GM12864 (cell line): ENCODE results near the gene NOS1AP.

Experiments
- DNase-seq: peaks from one replicate; pipeline ENCODE4 v3.0.0-alpha.2; 2011; ENCODE audit warnings: low read depth
- H3K4me3 ChIP-seq: 2 replicates; pipeline ENCODE4 v1.5.1; 2011; ENCODE audit warnings: mild to moderate bottlenecking, low read depth, low read length, control low read depth
- TF ChIP-seq, protein P1 (sequence below): IDR thresholded peaks from 2 replicates; pipeline ENCODE4 v1.5.1; 2011; ENCODE audit warnings: low read depth, mild to moderate bottlenecking, moderate library complexity, low read length, control low read depth, inconsistent platforms; ENCODE audit errors: missing control alignments

The NOS1AP gene

DNA sequence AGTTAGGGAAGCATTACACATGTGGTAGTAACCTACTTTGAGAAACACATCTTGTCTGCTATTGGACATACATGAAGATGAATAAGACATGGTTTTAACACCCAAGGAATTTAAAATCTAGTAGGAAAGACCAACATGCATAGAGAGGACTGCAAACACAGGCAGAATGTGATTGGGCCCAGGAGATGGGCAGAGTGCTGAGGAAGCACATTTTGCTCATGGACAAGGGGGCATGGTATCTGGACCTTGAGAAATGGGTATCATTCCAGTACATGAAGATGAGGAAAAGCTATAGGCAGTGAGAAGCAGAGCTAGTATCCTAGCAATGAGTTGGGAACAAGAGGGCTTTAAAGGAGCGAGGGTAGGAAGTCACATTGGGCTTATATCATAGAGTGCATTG lies 164.4 kb downstream of the NOS1AP start:
- DNase-seq, result no peak
- TF ChIP-seq, protein P1, sequence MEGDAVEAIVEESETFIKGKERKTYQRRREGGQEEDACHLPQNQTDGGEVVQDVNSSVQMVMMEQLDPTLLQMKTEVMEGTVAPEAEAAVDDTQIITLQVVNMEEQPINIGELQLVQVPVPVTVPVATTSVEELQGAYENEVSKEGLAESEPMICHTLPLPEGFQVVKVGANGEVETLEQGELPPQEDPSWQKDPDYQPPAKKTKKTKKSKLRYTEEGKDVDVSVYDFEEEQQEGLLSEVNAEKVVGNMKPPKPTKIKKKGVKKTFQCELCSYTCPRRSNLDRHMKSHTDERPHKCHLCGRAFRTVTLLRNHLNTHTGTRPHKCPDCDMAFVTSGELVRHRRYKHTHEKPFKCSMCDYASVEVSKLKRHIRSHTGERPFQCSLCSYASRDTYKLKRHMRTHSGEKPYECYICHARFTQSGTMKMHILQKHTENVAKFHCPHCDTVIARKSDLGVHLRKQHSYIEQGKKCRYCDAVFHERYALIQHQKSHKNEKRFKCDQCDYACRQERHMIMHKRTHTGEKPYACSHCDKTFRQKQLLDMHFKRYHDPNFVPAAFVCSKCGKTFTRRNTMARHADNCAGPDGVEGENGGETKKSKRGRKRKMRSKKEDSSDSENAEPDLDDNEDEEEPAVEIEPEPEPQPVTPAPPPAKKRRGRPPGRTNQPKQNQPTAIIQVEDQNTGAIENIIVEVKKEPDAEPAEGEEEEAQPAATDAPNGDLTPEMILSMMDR, result no peak
- H3K4me3 ChIP-seq, result no peak overlapping the region

DNA sequence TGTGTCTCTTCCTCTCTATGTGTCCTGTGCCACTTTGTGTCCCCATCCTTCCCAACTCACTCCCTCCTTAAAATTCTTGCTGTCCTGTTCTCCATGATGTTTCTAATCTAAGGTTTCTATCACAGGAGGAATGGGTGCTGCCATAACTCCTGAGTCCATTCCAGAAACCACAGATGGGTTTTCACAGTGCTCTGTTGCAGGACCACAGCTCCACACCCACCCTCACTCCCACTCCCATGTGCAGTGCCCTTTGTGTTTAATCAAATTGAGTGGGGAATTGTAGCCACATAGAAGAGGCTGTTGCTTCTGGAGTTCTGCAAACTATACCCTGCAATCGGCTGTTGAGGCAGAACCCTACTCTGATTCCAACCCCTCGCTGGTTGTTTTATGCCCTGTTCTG lies 165.1 kb downstream of the NOS1AP start:
- no peak for DNase-seq
- H3K4me3 ChIP-seq, result no peak overlapping the region
- TF ChIP-seq, protein P1, result no peak

GRCh38 chr1:162235241-162235800 lies 165.8 kb downstream of the NOS1AP start:
- no peak overlapping the region for H3K4me3 ChIP-seq
- DNase-seq, result no peak
- TF ChIP-seq, protein P1, result no peak

- H3K4me3 ChIP-seq, result no peak overlapping the region
- no peak for DNase-seq
- TF ChIP-seq, protein P1, result no peak
These were observed 166.7 kb downstream of the NOS1AP start for GRCh38 chr1:162236201-162236600.

- TF ChIP-seq, protein P1, result no peak
- no peak overlapping the region for H3K4me3 ChIP-seq
- DNase-seq, result no peak
These were observed 167.1 kb downstream of the NOS1AP start for GRCh38 chr1:162236618-162237017.

DNA sequence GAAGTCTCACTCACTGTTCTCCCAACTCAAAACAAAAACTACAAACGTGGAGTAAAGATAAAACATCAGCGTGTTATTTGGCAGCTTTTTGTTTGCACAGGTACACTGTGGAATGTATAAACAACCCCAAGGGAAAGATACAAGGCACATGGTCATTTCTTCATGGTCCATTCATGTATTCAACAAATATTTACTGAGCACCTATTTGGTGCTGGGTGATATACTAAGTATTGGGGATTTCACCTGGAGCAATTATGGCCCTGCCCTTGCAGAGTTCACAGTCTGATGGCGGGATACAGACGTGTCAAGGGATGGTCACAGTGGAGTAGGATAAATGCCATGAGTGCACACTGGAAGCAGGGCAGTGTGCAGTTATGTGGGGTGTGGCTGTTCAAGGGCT lies 171.1 kb downstream of the NOS1AP start:
- DNase-seq, result no peak
- TF ChIP-seq, protein P1, result no peak
- no peak overlapping the region for H3K4me3 ChIP-seq

DNA sequence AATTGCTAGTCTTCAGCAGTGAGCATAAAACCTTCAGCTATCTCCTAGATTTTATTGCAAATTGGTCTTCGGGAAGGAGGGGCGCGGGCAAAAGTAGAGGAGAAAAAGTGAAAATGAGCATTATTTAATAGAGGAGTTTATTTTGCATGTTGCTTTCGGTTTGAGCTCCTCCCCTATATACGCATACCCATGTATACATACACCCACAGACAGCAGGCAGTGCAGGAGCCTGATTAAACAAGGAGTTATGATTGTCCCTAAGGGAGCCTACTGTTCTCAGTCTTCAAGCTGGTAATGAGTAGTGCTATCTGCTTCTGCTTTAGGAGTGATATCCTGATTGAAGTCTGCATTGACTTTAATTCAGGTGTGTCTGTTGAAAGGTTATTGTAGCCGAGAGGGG lies 173.3 kb downstream of the NOS1AP start:
- TF ChIP-seq, protein P1, result no peak
- no peak overlapping the region for H3K4me3 ChIP-seq
- DNase-seq, result no peak
